GM23248 (cell line): ENCODE data around the gene FANCD2OS. TPM values are rescaled to one million over a fixed set of nuclear protein-coding genes. Genes with fewer than 3 reads are reported as not detected.

Experiments
- DNase-seq: peaks from one replicate; pipeline ENCODE4 v3.0.0-alpha.2; 2015
- H2AFZ ChIP-seq: fragments of 200-600 bp; sonication (generic); 2 replicates; pipeline ENCODE4 v1.6.1; 2016; ENCODE audit warnings: antibody characterized with exemption
- H3F3A ChIP-seq: fragments of 200-600 bp; sonication (generic); 2 replicates; pipeline ENCODE4 v1.6.1; 2016; ENCODE audit warnings: mild to moderate bottlenecking, antibody characterized with exemption, mixed run types; ENCODE audit not compliant: insufficient read depth
- H3K27ac ChIP-seq: fragments of 200-600 bp; sonication (generic); 2 replicates; pipeline ENCODE4 v1.5.1; 2016; ENCODE audit warnings: mild to moderate bottlenecking
- H3K27me3 ChIP-seq: fragments of 200-600 bp; sonication (generic); replicated peaks from 2 replicates; pipeline ENCODE4 v1.6.1; 2016; ENCODE audit warnings: mild to moderate bottlenecking; ENCODE audit not compliant: insufficient read depth
- H3K36me3 ChIP-seq: fragments of 200-600 bp; sonication (generic); 2 replicates; pipeline ENCODE4 v1.6.1; 2016; ENCODE audit warnings: low read depth, mild to moderate bottlenecking
- H3K4me1 ChIP-seq: fragments of 200-600 bp; sonication (generic); 2 replicates; pipeline ENCODE4 v1.6.1; 2016; ENCODE audit warnings: mild to moderate bottlenecking; ENCODE audit not compliant: insufficient read depth
- H3K4me2 ChIP-seq: fragments of 200-600 bp; sonication (generic); one replicate; pipeline ENCODE4 v1.6.1; 2016; ENCODE audit warnings: mild to moderate bottlenecking; ENCODE audit not compliant: unreplicated experiment
- H3K4me3 ChIP-seq: fragments of 200-600 bp; sonication (generic); 2 replicates; pipeline ENCODE4 v1.5.1; 2016; ENCODE audit warnings: mild to moderate bottlenecking
- H3K79me2 ChIP-seq: fragments of 200-600 bp; sonication (generic); 2 replicates; pipeline ENCODE4 v1.6.1; 2016; ENCODE audit warnings: mild to moderate bottlenecking; ENCODE audit not compliant: insufficient read depth
- H3K9ac ChIP-seq: fragments of 200-600 bp; sonication (generic); 2 replicates; pipeline ENCODE4 v1.6.1; 2016; ENCODE audit warnings: mild to moderate bottlenecking
- H3K9me2 ChIP-seq: fragments of 200-600 bp; sonication (generic); 2 replicates; pipeline ENCODE4 v1.6.1; 2016; ENCODE audit warnings: mixed run types, mild to moderate bottlenecking, moderate library complexity; ENCODE audit not compliant: insufficient read depth
- H3K9me3 ChIP-seq: fragments of 200-600 bp; sonication (generic); one replicate; pipeline ENCODE4 v1.6.1; 2017; ENCODE audit warnings: low read depth
- H4K20me1 ChIP-seq: fragments of 200-600 bp; sonication (generic); 2 replicates; pipeline ENCODE4 v1.6.0; 2016; ENCODE audit not compliant: insufficient read depth
- EZH2 ChIP-seq: fragments of 200-600 bp; sonication (generic); IDR thresholded peaks from 2 replicates; pipeline ENCODE4 v1.6.1; 2018; ENCODE audit warnings: antibody characterized with exemption, mild to moderate bottlenecking; ENCODE audit not compliant: insufficient read depth, poor library complexity, severe bottlenecking
- EZH2phosphoT487 ChIP-seq: fragments of 200-600 bp; sonication (generic); IDR thresholded peaks from 2 replicates; pipeline ENCODE4 v1.6.1; 2018; ENCODE audit warnings: antibody characterized with exemption, moderate library complexity, mild to moderate bottlenecking, low read depth; ENCODE audit not compliant: insufficient read depth
- WGBS, 2 experiments: methylation state at CpG; one replicate each; pipeline ENCODE4 v1.1.6; 2015 to 2017; ENCODE audit warnings: low lambda C conversion rate in 2 of 2, low coverage in 1 of 2; ENCODE audit errors: missing lambda C conversion rate in 2 of 2; 5-methylcytosine and 5-hydroxymethylcytosine counted together
- in situ Hi-C: fragments of 300-500 bp; cut with MboI; formaldehyde crosslinking; loops from 2 replicates; pipeline ENCODE4 v1.15.0; 2020
- polyA plus RNA-seq: library from polyadenylated mRNA; unstranded; fragments of >200 nt; fragmentation: Nextera tagmentation; extraction: Ambion mirVana; gene quantifications from 2 replicates; pipeline ENCODE4 v1.2.1, GENCODE V29; 2016
- total RNA-seq: library from RNA; depleted of rRNA; stranded (reverse); fragments of >200 nt; shearing (Covaris generic); gene quantifications from 2 replicates; pipeline ENCODE4 v1.2.3, GENCODE V29; 2014; rRNA removed

Gene FANCD2OS
- total RNA-seq (not detected in 2 replicates), polyA plus RNA-seq (not detected in 2 replicates)

GRCh38 chr3:10108091-10108490 is at the start of gene FANCD2OS:
TSS of gene FANCD2OS (minus strand) at chr3:10108255. CDS start at chr3:10104774, 3,481 bp downstream.
- in situ Hi-C loops: no loop called here
- Histone ChIP-seq H3K4me1 (no peaks in the 10 kb centered on the region), H3K9ac (no peak within 1 kb of the TSS), H3K27ac (no peak within 1 kb of the TSS), H3K4me3 (no peak within 1 kb of the TSS), H2AFZ (no peak within 1 kb of the TSS), H3K4me2 (no peak within 1 kb of the TSS), H3K79me2 (no peaks in the 10 kb centered on the region), H3K27me3 (no peaks in the 10 kb centered on the region), H3K9me2 (no peaks in the 10 kb centered on the region), H3F3A (no peaks in the 10 kb centered on the region), H4K20me1 (no peaks in the 10 kb centered on the region), H3K9me3 (no peaks in the 10 kb centered on the region), H3K36me3 (no peaks in the 10 kb centered on the region)
- TF ChIP-seq EZH2 (no peak), EZH2phosphoT487 (no peak)
- no peak for DNase-seq
- 49 to 69% methylated on average over 24 to 25 of the region's 28 CpGs for WGBS, 2 experiments

- no peak overlapping the region for H3K27ac ChIP-seq
- no peak for DNase-seq
- no peak overlapping the region for H3K4me2 ChIP-seq
- no peak overlapping the region for H2AFZ ChIP-seq
- 44 to 50% methylated on average over 4 of the region's 4 CpGs for WGBS, 2 experiments
- peaks cover 18% of the 10 kb centered on the region; the same call in 1 of the 2 replicates for H3F3A ChIP-seq
- H3K27me3 ChIP-seq: no peaks in the 10 kb centered on the region
- H3K4me1 ChIP-seq: peaks cover 8% of the 10 kb centered on the region
- H3K36me3 ChIP-seq: peaks cover 5% of the 10 kb centered on the region
- H3K4me3 ChIP-seq: no peak overlapping the region
- in situ Hi-C loops: no loop called here
- H3K9me3 ChIP-seq: no peaks in the 10 kb centered on the region
- H3K79me2 ChIP-seq: no peaks in the 10 kb centered on the region
- H3K9me2 ChIP-seq: no peaks in the 10 kb centered on the region
- no peak overlapping the region for H3K9ac ChIP-seq
- H4K20me1 ChIP-seq: no peaks in the 10 kb centered on the region
- TF ChIP-seq EZH2: no peak
- no peak for TF ChIP-seq EZH2phosphoT487
Measured at GRCh38 chr3:10157031-10157430, 49.0 kb upstream of the FANCD2OS start.

GRCh38 chr3:10155658-10156057 is 47.6 kb upstream of the FANCD2OS start:
- in situ Hi-C loops: no loop called here
- no peak for TF ChIP-seq EZH2
- TF ChIP-seq EZH2phosphoT487: no peak
- Histone ChIP-seq H2AFZ (no peak overlapping the region), H3K4me2 (no peak overlapping the region), H3K27me3 (no peaks in the 10 kb centered on the region), H4K20me1 (no peaks in the 10 kb centered on the region), H3K9me3 (no peaks in the 10 kb centered on the region), H3K9ac (no peak overlapping the region), H3K36me3 (peaks cover 19% of the 10 kb centered on the region), H3K4me1 (peaks cover 8% of the 10 kb centered on the region), H3K9me2 (no peaks in the 10 kb centered on the region), H3F3A (peaks cover 17% of the 10 kb centered on the region; the same call in 1 of the 2 replicates), H3K4me3 (no peak overlapping the region), H3K79me2 (no peaks in the 10 kb centered on the region), H3K27ac (no peak overlapping the region)
- 96 to 100% methylated on average over 4 of the region's 4 CpGs for WGBS, 2 experiments
- no peak for DNase-seq

GRCh38 chr3:10155123-10155472 is 47.0 kb upstream of the FANCD2OS start:
- no peak for TF ChIP-seq EZH2
- TF ChIP-seq EZH2phosphoT487: no peak
- Histone ChIP-seq H3K9ac (no peak overlapping the region), H3K4me2 (no peak overlapping the region), H3K9me2 (no peaks in the 10 kb centered on the region), H3K4me3 (no peak overlapping the region), H3K27me3 (no peaks in the 10 kb centered on the region), H3K4me1 (peaks cover 2% of the 10 kb centered on the region), H3K79me2 (no peaks in the 10 kb centered on the region), H3K36me3 (peaks cover 24% of the 10 kb centered on the region), H2AFZ (no peak overlapping the region), H4K20me1 (no peaks in the 10 kb centered on the region), H3F3A (peaks cover 14% of the 10 kb centered on the region; the same call in 1 of the 2 replicates), H3K27ac (no peak overlapping the region), H3K9me3 (no peaks in the 10 kb centered on the region)
- DNase-seq: no peak
- in situ Hi-C loops: no loop called here
- WGBS, 2 experiments: 91 to 96% methylated on average over 4 of the region's 4 CpGs
